Uterus (tissue), 4 donors: ENCODE data around the gene DUSP19. TPM values are rescaled to one million over a fixed set of nuclear protein-coding genes. Genes with fewer than 3 reads are reported as not detected.

Experiments used
- DNase-seq, 2 donors: peaks; one replicate each; pipeline ENCODE4 v3.0.0-alpha.2; 2019 to 2020
- H3K27ac ChIP-seq, 2 donors: fragments of 200-600 bp; sonication (generic); 1 replicate in 1 of 2; 2 replicates in 1 of 2; pipeline ENCODE4 v1.5.1; 2016 to 2018
- H3K27me3 ChIP-seq, 2 donors: fragments of 200-600 bp; sonication (generic); one replicate each; pipeline ENCODE4 v1.5.1; 2018 to 2019; ENCODE audit warnings: control low read depth in 1 of 2
- H3K36me3 ChIP-seq, 2 donors: fragments of 200-600 bp; sonication (generic); one replicate each; pipeline ENCODE4 v1.5.1; 2019; ENCODE audit warnings: control low read depth in 1 of 2
- H3K4me1 ChIP-seq, 2 donors: fragments of 200-600 bp; sonication (generic); one replicate each; pipeline ENCODE4 v1.5.1; 2018 to 2019; ENCODE audit warnings: control low read depth in 1 of 2
- H3K4me3 ChIP-seq, 2 donors: fragments of 200-600 bp; sonication (generic); 1 replicate in 1 of 2; 2 replicates in 1 of 2; pipeline ENCODE4 v1.5.1; 2018 to 2019; ENCODE audit warnings: mild to moderate bottlenecking in 1 of 2
- H3K9me3 ChIP-seq, 2 donors: fragments of 200-600 bp; sonication (generic); one replicate each; pipeline ENCODE4 v1.5.1; 2019; ENCODE audit warnings: control low read depth in 1 of 2
- CTCF ChIP-seq, 4 experiments: fragments of 200-600 bp in 2 of 4; fragments of 450-650 bp in 2 of 4; sonication (generic) in 2 of 4; IDR thresholded peaks; one replicate each; pipeline ENCODE4 v1.5.1; 2016 to 2019; ENCODE audit warnings: antibody characterized with exemption in 4 of 4, mild to moderate bottlenecking in 2 of 4, moderate library complexity in 1 of 4
- POLR2A ChIP-seq, 2 donors: fragments of 450-650 bp; IDR thresholded peaks; one replicate each; pipeline ENCODE4 v1.6.1; 2016; ENCODE audit warnings: antibody characterized with exemption in 2 of 2, mild to moderate bottlenecking in 1 of 2, moderate library complexity in 1 of 2
- intact Hi-C: fragments of 100-400 bp; cut with DNase I; formaldehyde crosslinking; loops from one replicate; pipeline ENCODE4 v1.15.1; 2023; ENCODE audit warnings: low total_unique reads
- total RNA-seq, 4 donors: library from RNA; depleted of rRNA in 3 of 4; stranded (reverse); fragments of >200 nt in 3 of 4; gene quantifications; one replicate each; pipeline versions ENCODE4 v1.1.0 to v1.2.4, GENCODE V29; 2014 to 2023
- donor health status: DM: yes; HTN: yes; CAD: no.

Gene DUSP19
- total RNA-seq: 10 to 100 TPM in 1 of 4 donors, 1 to 10 TPM in 2, under 1 TPM in 1; 0.29 to 12.4 (median 3.3) TPM

GRCh38 chr2:183078464-183079138 lies at the start of gene DUSP19:
TSS of gene DUSP19 (plus strand) at chr2:183078747. CDS start at chr2:183078934, 187 bp downstream.
- H3K4me1 ChIP-seq: no peaks in the 10 kb centered on the region
- DNase-seq: peak; percentile 91 to 96
- peak within 1 kb of the TSS; percentile 84 to 96 for H3K27ac ChIP-seq
- no peaks in the 10 kb centered on the region for H3K36me3 ChIP-seq
- H3K9me3 ChIP-seq: no peaks in the 10 kb centered on the region
- intact Hi-C loops: no loop called here
- TF ChIP-seq CTCF (IDR thresholded peaks at IDR 0.05) (peak in 1 of 4 experiments; percentile 4), POLR2A (IDR thresholded peaks at IDR 0.05) (peak; percentile 63 to 88)
- no peaks in the 10 kb centered on the region for H3K27me3 ChIP-seq
- H3K4me3 ChIP-seq: peak within 1 kb of the TSS; percentile 54 to 70

- no peak overlapping the region for H3K27ac ChIP-seq
- intact Hi-C loops: no loop called here
- no peaks in the 10 kb centered on the region for H3K9me3 ChIP-seq
- H3K36me3 ChIP-seq: no peaks in the 10 kb centered on the region
- H3K27me3 ChIP-seq: no peaks in the 10 kb centered on the region
- H3K4me3 ChIP-seq: no peak overlapping the region
- no peak for TF ChIP-seq CTCF (IDR thresholded peaks at IDR 0.05)
- TF ChIP-seq POLR2A (IDR thresholded peaks at IDR 0.05): no peak
- H3K4me1 ChIP-seq: peaks cover 0 to 26% of the 10 kb centered on the region in 2 donors
- DNase-seq: no peak
These were observed 49.3 kb upstream of the DUSP19 start for GRCh38 chr2:183029219-183029618.

- Histone ChIP-seq H3K27ac (no peak overlapping the region), H3K36me3 (no peaks in the 10 kb centered on the region), H3K9me3 (no peaks in the 10 kb centered on the region), H3K4me3 (no peak overlapping the region), H3K4me1 (peaks cover 0 to 31% of the 10 kb centered on the region in 2 donors), H3K27me3 (no peaks in the 10 kb centered on the region)
- TF ChIP-seq POLR2A (IDR thresholded peaks at IDR 0.05) (no peak), CTCF (IDR thresholded peaks at IDR 0.05) (no peak)
- no peak for DNase-seq
- intact Hi-C loops: no loop called here
These were observed 46.4 kb upstream of the DUSP19 start for GRCh38 chr2:183031911-183032794.

- Histone ChIP-seq H3K9me3 (no peaks in the 10 kb centered on the region), H3K36me3 (no peaks in the 10 kb centered on the region), H3K4me3 (no peak overlapping the region), H3K4me1 (peaks cover 0 to 31% of the 10 kb centered on the region in 2 donors), H3K27me3 (no peaks in the 10 kb centered on the region), H3K27ac (no peak overlapping the region)
- TF ChIP-seq POLR2A (IDR thresholded peaks at IDR 0.05) (no peak), CTCF (IDR thresholded peaks at IDR 0.05) (no peak)
- intact Hi-C loops: no loop called here
- DNase-seq: no peak
These were observed 44.6 kb upstream of the DUSP19 start for GRCh38 chr2:183033951-183034350.

- H3K27ac ChIP-seq: peak overlapping the region in 1 of 2 donors; percentile 97
- no peaks in the 10 kb centered on the region for H3K27me3 ChIP-seq
- H3K4me3 ChIP-seq: no peak overlapping the region
- peaks cover 0 to 35% of the 10 kb centered on the region in 2 donors for H3K4me1 ChIP-seq
- H3K9me3 ChIP-seq: no peaks in the 10 kb centered on the region
- TF ChIP-seq POLR2A (IDR thresholded peaks at IDR 0.05): no peak
- intact Hi-C loops: no loop called here
- no peaks in the 10 kb centered on the region for H3K36me3 ChIP-seq
- DNase-seq: no peak
These were observed 43.7 kb upstream of the DUSP19 start for GRCh38 chr2:183034806-183035205.
